B cell (primary cell): Measurements from ENCODE around the gene CYTH4. TPM values are rescaled to one million over a fixed set of nuclear protein-coding genes. Genes with fewer than 3 reads are reported as not detected.

Experiments used
- ATAC-seq: fragments of 200-7000 bp; cut with Tn5 transposase; one replicate; pipeline ENCODE4 v1.10.0; 2021; ENCODE audit warnings: low read depth, mild to moderate bottlenecking, moderate number of reproducible peaks, moderate library complexity
- CTCF ChIA-PET: fragments of 350-600 bp; sonication (Branson Sonifier 250); formaldehyde crosslinking; loops from one replicate; lab custom pipeline; 2021; ENCODE audit warnings: antibody characterized with exemption, inconsistent platforms; lab: Charles Lee
- POLR2A ChIA-PET: fragments of 350-600 bp; sonication (Branson Sonifier 250); formaldehyde crosslinking; loops from one replicate; lab custom pipeline; 2021; ENCODE audit warnings: antibody characterized with exemption; lab: Charles Lee
- DNase-seq: peaks from one replicate; pipeline ENCODE4 v3.0.0; 2013
- H2AFZ ChIP-seq: 2 replicates; pipeline ENCODE4 v1.6.1; 2012; ENCODE audit warnings: mild to moderate bottlenecking, low read depth, low read length; ENCODE audit not compliant: insufficient read depth, poor library complexity, severe bottlenecking
- H3K27ac ChIP-seq, 2 donors: 1 replicate in 1 of 2; 2 replicates in 1 of 2; pipeline ENCODE4 v1.5.1; 2012 to 2013; ENCODE audit warnings: low read length in 2 of 2, mild to moderate bottlenecking in 2 of 2, moderate library complexity in 1 of 2
- H3K27me3 ChIP-seq, 4 experiments: fragments of 200-600 bp in 1 of 4; sonication (generic) in 1 of 4; replicated peaks in 1 of 4; 1 replicate in 2 of 4; 2 replicates in 2 of 4; pipeline versions ENCODE4 v1.6.1 to v1.7.0; 2013 to 2016; ENCODE audit warnings: low read length in 3 of 4, mild to moderate bottlenecking in 2 of 4, mixed read lengths in 1 of 4, moderate library complexity in 1 of 4; ENCODE audit not compliant: insufficient read depth in 4 of 4, control insufficient read depth in 3 of 4; ENCODE audit errors: control extremely low read depth in 1 of 4
- H3K36me3 ChIP-seq, 2 experiments: replicated peaks in 1 of 2; 1 replicate in 1 of 2; 2 replicates in 1 of 2; pipeline versions ENCODE4 v1.6.1 to v1.7.1; 2013; ENCODE audit warnings: low read length in 1 of 2; ENCODE audit not compliant: insufficient read depth in 2 of 2, control insufficient read depth in 1 of 2; ENCODE audit errors: control extremely low read depth in 1 of 2, extremely low read depth in 1 of 2
- H3K4me1 ChIP-seq, 2 donors: fragments of 200-600 bp in 1 of 2; sonication (generic) in 1 of 2; 1 replicate in 1 of 2; 2 replicates in 1 of 2; pipeline versions ENCODE4 v1.5.1 to v1.6.1; 2013 to 2017; ENCODE audit warnings: low read length in 2 of 2; ENCODE audit not compliant: control insufficient read depth in 2 of 2, insufficient read depth in 2 of 2
- H3K4me2 ChIP-seq: replicated peaks from 2 replicates; pipeline ENCODE3; 2012; ENCODE audit warnings: mild to moderate bottlenecking, low read depth, low read length; ENCODE audit not compliant: poor library complexity, severe bottlenecking
- H3K4me3 ChIP-seq, 5 experiments: fragments of 200-600 bp in 1 of 5; sonication (generic) in 1 of 5; 1 replicate in 3 of 5; 2 replicates in 2 of 5; pipeline versions ENCODE4 v1.5.1 to v1.7.0; 2011 to 2016; ENCODE audit warnings: low read length in 4 of 5, mild to moderate bottlenecking in 4 of 5, low read depth in 2 of 5, control low read depth in 1 of 5, moderate library complexity in 1 of 5; ENCODE audit not compliant: insufficient read depth in 1 of 5; ENCODE audit errors: control extremely low read depth in 1 of 5, extremely low read depth in 1 of 5
- H3K79me2 ChIP-seq: fragments of 200-600 bp; sonication (generic); one replicate; pipeline ENCODE4 v1.6.0; 2016; ENCODE audit warnings: low read length; ENCODE audit not compliant: control insufficient read depth, insufficient read depth
- H3K9ac ChIP-seq: fragments of 200-600 bp; sonication (generic); 2 replicates; pipeline ENCODE4 v1.6.1; 2017; ENCODE audit warnings: mild to moderate bottlenecking, low read length, moderate library complexity
- H3K9me3 ChIP-seq, 3 donors: one replicate each; pipeline versions ENCODE4 v1.6.1 to v1.7.1; 2013; ENCODE audit warnings: low read length in 2 of 3; ENCODE audit not compliant: control insufficient read depth in 2 of 3, insufficient read depth in 1 of 3; ENCODE audit errors: control extremely low read depth in 1 of 3
- H4K20me1 ChIP-seq: 2 replicates; pipeline ENCODE4 v1.6.0; 2012; ENCODE audit warnings: mild to moderate bottlenecking, low read length; ENCODE audit not compliant: insufficient read depth, control insufficient read depth, poor library complexity, severe bottlenecking
- H3K27ac Mint-ChIP-seq: one replicate; pipeline ENCODE4 v1.8.0; 2021; ENCODE audit warnings: mixed read lengths
- H3K27me3 Mint-ChIP-seq: one replicate; pipeline ENCODE4 v1.8.0; 2021; ENCODE audit warnings: mixed read lengths
- H3K4me1 Mint-ChIP-seq: one replicate; pipeline ENCODE4 v1.8.0; 2021; ENCODE audit warnings: mixed read lengths
- H3K4me3 Mint-ChIP-seq: one replicate; pipeline ENCODE4 v1.8.0; 2021; ENCODE audit warnings: mixed read lengths
- H3K9me3 Mint-ChIP-seq: one replicate; pipeline ENCODE4 v1.8.0; 2022; ENCODE audit warnings: mixed read lengths; ENCODE audit not compliant: insufficient read depth
- EZH2 ChIP-seq: IDR thresholded peaks from 2 replicates; pipeline ENCODE4 v1.6.1; 2012; ENCODE audit warnings: borderline replicate concordance, low read depth, mild to moderate bottlenecking, moderate library complexity, low read length; ENCODE audit not compliant: insufficient read depth, poor library complexity, severe bottlenecking
- WGBS: methylation state at CpG from one replicate; pipeline ENCODE4 v1.1.5; 2013; ENCODE audit warnings: missing lambda C conversion rate; ENCODE audit not compliant: insufficient coverage; 5-methylcytosine and 5-hydroxymethylcytosine counted together
- intact Hi-C: fragments of 100-400 bp; cut with micrococcal nuclease; formaldehyde crosslinking; loops from one replicate; pipeline ENCODE4 v1.10.0; 2022
- polyA plus RNA-seq: library from polyadenylated mRNA; depleted of rRNA; stranded (reverse); fragments of >200 nt; gene quantifications from 2 replicates; pipeline ENCODE4 v1.2.3, GENCODE V29; 2012
- total RNA-seq, 2 donors: library from RNA; stranded (reverse); fragments of 120-200 nt in 1 of 2; gene quantifications; 1 replicate in 1 of 2; 2 replicates in 1 of 2; pipeline versions ENCODE4 v1.2.3 to v1.2.4, GENCODE V29; 2013 to 2022
- TF ChIP-seq, protein P1 (sequence below): fragments of 200-600 bp; IDR thresholded peaks from one replicate; pipeline ENCODE4 v1.8.0; 2022; ENCODE audit warnings: antibody characterized with exemption, mild to moderate bottlenecking

CYTH4 gene
- total and polyA plus RNA-seq, 2 donors (not counting 1 experiment from before 2014, with no cell fraction given): 98.0 to 154 TPM

DNA sequence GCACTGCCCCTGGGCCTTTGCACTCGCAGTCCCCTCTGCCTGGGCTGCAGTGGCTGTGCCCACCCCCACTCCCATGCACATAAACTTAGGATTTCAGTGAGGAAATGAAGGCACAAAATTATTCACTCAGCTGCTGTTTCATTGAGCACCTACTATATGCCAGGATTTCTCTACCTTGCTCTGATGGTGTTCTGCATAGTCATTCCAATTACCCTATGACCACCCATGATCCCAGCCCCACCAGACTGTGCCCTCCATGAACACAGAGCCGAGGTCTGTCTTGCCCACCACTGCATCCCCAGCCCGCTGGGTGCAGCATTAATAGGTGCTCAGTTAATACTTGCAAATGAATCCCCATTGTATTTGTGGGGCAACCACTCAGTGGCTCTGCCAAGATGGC lies 10.9 kb downstream of the CYTH4 start:
- H3K27me3 ChIP-seq: no peaks in the 10 kb centered on the region
- WGBS: 92% methylated on average over 3 of the region's 3 CpGs
- H2AFZ ChIP-seq: no peak overlapping the region
- peaks cover 14 to 79% of the 10 kb centered on the region in 2 experiments for H3K36me3 ChIP-seq
- peak overlapping the region; percentile 65 for H3K27ac Mint-ChIP-seq
- no peak overlapping the region for H3K9ac ChIP-seq
- peaks cover 4% of the 10 kb centered on the region for H3K9me3 Mint-ChIP-seq
- H3K4me1 Mint-ChIP-seq: peaks cover 51% of the 10 kb centered on the region
- peaks cover 14 to 28% of the 10 kb centered on the region in 2 donors for H3K4me1 ChIP-seq
- TF ChIP-seq, protein P1, sequence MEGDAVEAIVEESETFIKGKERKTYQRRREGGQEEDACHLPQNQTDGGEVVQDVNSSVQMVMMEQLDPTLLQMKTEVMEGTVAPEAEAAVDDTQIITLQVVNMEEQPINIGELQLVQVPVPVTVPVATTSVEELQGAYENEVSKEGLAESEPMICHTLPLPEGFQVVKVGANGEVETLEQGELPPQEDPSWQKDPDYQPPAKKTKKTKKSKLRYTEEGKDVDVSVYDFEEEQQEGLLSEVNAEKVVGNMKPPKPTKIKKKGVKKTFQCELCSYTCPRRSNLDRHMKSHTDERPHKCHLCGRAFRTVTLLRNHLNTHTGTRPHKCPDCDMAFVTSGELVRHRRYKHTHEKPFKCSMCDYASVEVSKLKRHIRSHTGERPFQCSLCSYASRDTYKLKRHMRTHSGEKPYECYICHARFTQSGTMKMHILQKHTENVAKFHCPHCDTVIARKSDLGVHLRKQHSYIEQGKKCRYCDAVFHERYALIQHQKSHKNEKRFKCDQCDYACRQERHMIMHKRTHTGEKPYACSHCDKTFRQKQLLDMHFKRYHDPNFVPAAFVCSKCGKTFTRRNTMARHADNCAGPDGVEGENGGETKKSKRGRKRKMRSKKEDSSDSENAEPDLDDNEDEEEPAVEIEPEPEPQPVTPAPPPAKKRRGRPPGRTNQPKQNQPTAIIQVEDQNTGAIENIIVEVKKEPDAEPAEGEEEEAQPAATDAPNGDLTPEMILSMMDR: no peak
- no peak for TF ChIP-seq EZH2
- H3K9me3 ChIP-seq: peaks cover 0 to 28% (median 4%) of the 10 kb centered on the region in 3 donors
- no peak overlapping the region for H3K4me3 Mint-ChIP-seq
- DNase-seq: no peak
- H3K4me3 ChIP-seq: no peak overlapping the region
- intact Hi-C loops: no loop called here
- H3K27ac ChIP-seq: no peak overlapping the region
- no peak for ATAC-seq
- POLR2A ChIA-PET: no interaction called here
- peaks cover 9% of the 10 kb centered on the region for H3K79me2 ChIP-seq
- H3K4me2 ChIP-seq: no peak overlapping the region
- H4K20me1 ChIP-seq: peaks cover 52% of the 10 kb centered on the region
- CTCF ChIA-PET: no interaction called here
- no peaks in the 10 kb centered on the region for H3K27me3 Mint-ChIP-seq

DNA sequence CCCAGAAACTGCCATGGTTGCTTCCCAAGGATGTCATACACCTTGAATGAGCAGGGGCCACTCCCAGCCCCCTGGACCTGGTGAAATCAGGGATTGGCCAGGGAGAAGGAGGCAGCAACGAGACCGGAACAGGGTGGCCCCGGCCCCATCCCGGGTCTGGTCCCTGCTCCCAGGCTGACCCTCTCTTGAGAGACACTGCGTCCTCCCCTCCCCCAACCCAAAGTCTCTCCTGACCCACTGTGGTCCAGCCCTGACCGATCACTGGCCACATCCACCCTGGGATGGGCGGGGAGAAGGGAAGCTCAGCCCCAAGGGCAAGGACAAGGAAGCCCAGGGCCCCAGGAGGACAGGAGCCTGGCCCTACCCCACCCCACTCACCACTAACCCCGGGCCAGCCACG lies 12.4 kb downstream of the CYTH4 start:
- CTCF ChIA-PET: interaction anchor here (1.5 kb wide), 1 partner anchor 34 kb away, joined by 7 read pairs; no protein-coding TSS in a partner anchor
- DNase-seq: no peak
- H3K27me3 ChIP-seq: no peaks in the 10 kb centered on the region
- peaks cover 0 to 21% (median 4%) of the 10 kb centered on the region in 3 donors for H3K9me3 ChIP-seq
- intact Hi-C loops: no loop called here
- no peak overlapping the region for H3K9ac ChIP-seq
- peaks cover 4% of the 10 kb centered on the region for H3K9me3 Mint-ChIP-seq
- peaks cover 9 to 83% of the 10 kb centered on the region in 2 experiments for H3K36me3 ChIP-seq
- H2AFZ ChIP-seq: no peak overlapping the region
- 88% methylated on average over 6 of the region's 9 CpGs for WGBS
- no peaks in the 10 kb centered on the region for H3K27me3 Mint-ChIP-seq
- H3K4me3 ChIP-seq: no peak overlapping the region
- POLR2A ChIA-PET: interaction anchor here (1.1 kb wide), 1 partner anchor 11 kb away, joined by 3 read pairs; no protein-coding TSS in a partner anchor
- no peak overlapping the region for H3K4me3 Mint-ChIP-seq
- H3K4me1 Mint-ChIP-seq: peaks cover 50% of the 10 kb centered on the region
- peak overlapping the region; percentile 47 for H3K4me2 ChIP-seq
- H3K27ac Mint-ChIP-seq: peak overlapping the region; percentile 77
- H3K4me1 ChIP-seq: peaks cover 20 to 44% of the 10 kb centered on the region in 2 donors
- TF ChIP-seq, protein P1: no peak
- no peak for TF ChIP-seq EZH2
- peaks cover 42% of the 10 kb centered on the region for H4K20me1 ChIP-seq
- no peak for ATAC-seq
- H3K79me2 ChIP-seq: peaks cover 6% of the 10 kb centered on the region
- H3K27ac ChIP-seq: peak overlapping the region in 1 of 2 donors; percentile 36
